ENCODE data around the gene TIGIT. TPM values are rescaled to one million over a fixed set of nuclear protein-coding genes. Genes with fewer than 3 reads are reported as not detected.

Gene TIGIT
- total RNA-seq, 4 donors from 2014 or later: 0.08 to 1.1 (median 0.27) TPM; not detected in 1

DNA sequence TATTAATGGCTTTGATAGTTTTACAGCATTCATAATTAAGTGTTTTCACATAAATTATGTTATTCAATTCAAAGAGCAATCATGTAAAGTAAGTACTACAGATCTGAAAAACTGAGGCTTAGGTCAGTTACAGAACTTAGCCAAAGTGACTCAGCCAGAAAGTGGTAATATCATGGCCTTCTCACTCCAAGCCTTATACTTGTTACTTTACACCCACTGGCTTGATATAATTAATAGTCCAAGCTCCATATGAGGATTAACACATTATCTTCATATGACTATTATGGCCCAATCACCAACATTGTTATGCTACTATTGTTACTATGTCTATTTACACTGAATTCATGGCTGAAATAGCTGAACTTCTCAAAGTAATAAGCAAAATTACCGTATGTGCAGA is 50.7 kb downstream of the TIGIT start:
- no peaks in the 10 kb centered on the region for H3K9me3 ChIP-seq
- no peak for TF ChIP-seq EP300 (IDR thresholded peaks at IDR 0.05)
- TF ChIP-seq, protein P1, sequence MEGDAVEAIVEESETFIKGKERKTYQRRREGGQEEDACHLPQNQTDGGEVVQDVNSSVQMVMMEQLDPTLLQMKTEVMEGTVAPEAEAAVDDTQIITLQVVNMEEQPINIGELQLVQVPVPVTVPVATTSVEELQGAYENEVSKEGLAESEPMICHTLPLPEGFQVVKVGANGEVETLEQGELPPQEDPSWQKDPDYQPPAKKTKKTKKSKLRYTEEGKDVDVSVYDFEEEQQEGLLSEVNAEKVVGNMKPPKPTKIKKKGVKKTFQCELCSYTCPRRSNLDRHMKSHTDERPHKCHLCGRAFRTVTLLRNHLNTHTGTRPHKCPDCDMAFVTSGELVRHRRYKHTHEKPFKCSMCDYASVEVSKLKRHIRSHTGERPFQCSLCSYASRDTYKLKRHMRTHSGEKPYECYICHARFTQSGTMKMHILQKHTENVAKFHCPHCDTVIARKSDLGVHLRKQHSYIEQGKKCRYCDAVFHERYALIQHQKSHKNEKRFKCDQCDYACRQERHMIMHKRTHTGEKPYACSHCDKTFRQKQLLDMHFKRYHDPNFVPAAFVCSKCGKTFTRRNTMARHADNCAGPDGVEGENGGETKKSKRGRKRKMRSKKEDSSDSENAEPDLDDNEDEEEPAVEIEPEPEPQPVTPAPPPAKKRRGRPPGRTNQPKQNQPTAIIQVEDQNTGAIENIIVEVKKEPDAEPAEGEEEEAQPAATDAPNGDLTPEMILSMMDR (IDR thresholded peaks at IDR 0.05): no peak
- TF ChIP-seq POLR2AphosphoS5 (IDR thresholded peaks at IDR 0.05): no peak
- TF ChIP-seq POLR2A (IDR thresholded peaks at IDR 0.05): no peak
- no peak overlapping the region for H3K4me3 ChIP-seq
- peaks cover 0 to 25% of the 10 kb centered on the region in 2 donors for H3K36me3 ChIP-seq
- H3K4me1 ChIP-seq: no peaks in the 10 kb centered on the region
- H3K27ac ChIP-seq: no peak overlapping the region
- 88 to 100% methylated on average over 1 of the region's 1 CpG for WGBS, 2 donors (ENCODE audit: low coverage in 1 of 2)
- H3K27me3 ChIP-seq: no peaks in the 10 kb centered on the region
- no peak for ATAC-seq

DNA sequence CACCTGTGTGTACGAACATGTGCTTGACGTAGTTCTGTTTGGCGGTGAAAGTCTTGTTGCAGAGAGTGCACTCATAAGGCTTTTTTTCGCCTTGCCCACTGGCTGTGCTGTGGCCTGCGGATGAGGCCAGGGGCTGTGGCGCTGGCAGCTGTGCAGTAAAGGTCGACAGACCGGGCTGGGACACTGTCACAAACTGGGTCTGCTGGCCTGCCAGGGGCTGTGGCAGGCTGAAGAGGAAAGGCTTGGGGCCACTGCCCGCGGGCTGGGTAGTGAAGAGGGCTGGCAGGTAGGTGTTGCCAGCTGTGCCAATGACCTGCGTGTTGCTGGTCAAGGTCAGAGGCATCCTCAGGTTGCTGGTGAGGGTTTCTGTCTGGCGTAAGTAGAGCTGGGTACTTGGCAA is 56.4 kb downstream of the TIGIT start:
- no peaks in the 10 kb centered on the region for H3K9me3 ChIP-seq
- no peak overlapping the region for H3K4me3 ChIP-seq
- no peaks in the 10 kb centered on the region for H3K4me1 ChIP-seq
- H3K27me3 ChIP-seq: no peaks in the 10 kb centered on the region
- ATAC-seq: no peak
- TF ChIP-seq EP300 (IDR thresholded peaks at IDR 0.05) (no peak), POLR2A (IDR thresholded peaks at IDR 0.05) (no peak), POLR2AphosphoS5 (IDR thresholded peaks at IDR 0.05) (no peak)
- TF ChIP-seq, protein P1 (IDR thresholded peaks at IDR 0.05): no peak
- no peak overlapping the region for H3K27ac ChIP-seq
- WGBS, 2 donors (ENCODE audit: low coverage in 1 of 2): 94% methylated on average over 6 of the region's 12 CpGs; no CpG with 5 or more reads in 1 of the 2 donors
- H3K36me3 ChIP-seq: peaks cover 0 to 31% of the 10 kb centered on the region in 2 donors

DNA sequence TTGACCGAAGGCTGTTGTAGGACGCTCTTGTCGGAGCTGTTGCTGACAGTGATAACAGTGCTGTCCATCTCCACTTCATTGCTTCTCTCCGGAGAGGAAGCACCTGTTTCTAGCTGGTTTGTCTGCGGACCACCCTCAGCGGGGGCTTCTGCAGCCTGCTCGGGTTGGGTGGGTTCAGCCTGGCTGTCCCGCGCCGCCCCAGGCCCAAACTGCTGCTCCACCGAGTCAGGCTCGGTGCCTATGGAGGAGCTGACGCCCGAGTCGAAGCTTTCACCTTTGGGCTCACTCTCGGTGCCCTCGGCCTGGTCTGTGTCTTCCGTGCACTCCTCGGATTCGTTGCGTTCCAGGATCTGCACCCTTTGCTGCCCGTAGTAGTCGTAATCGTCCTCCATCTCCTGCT is 56.9 kb downstream of the TIGIT start:
- Histone ChIP-seq H3K36me3 (peaks cover 0 to 31% of the 10 kb centered on the region in 2 donors), H3K27me3 (no peaks in the 10 kb centered on the region), H3K4me3 (no peak overlapping the region), H3K27ac (no peak overlapping the region), H3K4me1 (no peaks in the 10 kb centered on the region), H3K9me3 (no peaks in the 10 kb centered on the region)
- ATAC-seq: no peak
- WGBS, 2 donors (ENCODE audit: low coverage in 1 of 2): 89% methylated on average over 5 of the region's 24 CpGs; no CpG with 5 or more reads in 1 of the 2 donors
- TF ChIP-seq POLR2A (IDR thresholded peaks at IDR 0.05) (no peak), POLR2AphosphoS5 (IDR thresholded peaks at IDR 0.05) (no peak), EP300 (IDR thresholded peaks at IDR 0.05) (no peak)
- TF ChIP-seq, protein P1 (IDR thresholded peaks at IDR 0.05): no peak

DNA sequence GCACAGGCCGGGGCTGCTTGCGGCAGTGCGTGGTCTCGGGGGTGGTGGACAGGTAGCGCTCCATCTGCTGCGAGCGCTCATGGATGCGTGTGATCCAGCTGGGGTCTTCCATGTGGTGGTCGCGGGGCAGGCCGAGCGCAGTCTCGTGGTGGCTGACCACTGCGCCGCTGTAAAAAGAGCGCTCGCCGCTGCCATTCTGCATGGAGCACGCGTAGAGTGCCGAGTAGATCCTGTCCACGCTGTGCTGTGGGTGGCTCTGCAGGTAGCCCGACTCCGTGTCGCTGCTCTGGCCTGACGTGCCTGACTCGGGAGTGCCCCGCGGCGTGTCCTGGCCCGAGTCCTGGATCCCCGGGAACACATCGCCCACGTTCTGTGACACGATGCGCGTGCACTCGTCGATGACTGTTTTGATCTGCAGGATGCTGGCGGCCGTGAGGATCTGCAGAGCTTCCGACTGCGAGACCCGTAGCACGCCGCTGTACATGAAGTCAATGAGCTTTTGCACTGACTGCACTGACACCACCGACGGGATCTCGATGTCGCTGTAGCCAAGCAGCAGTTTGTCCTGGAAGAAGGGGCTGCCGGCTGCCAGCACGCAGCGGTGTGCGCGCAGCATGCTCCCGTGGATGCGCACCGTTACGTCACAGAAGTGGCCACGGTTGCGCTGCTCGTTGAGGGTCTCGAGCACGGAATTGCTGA is 57.4 kb downstream of the TIGIT start:
- TF ChIP-seq, protein P1 (IDR thresholded peaks at IDR 0.05): no peak
- no peak for TF ChIP-seq POLR2AphosphoS5 (IDR thresholded peaks at IDR 0.05)
- TF ChIP-seq EP300 (IDR thresholded peaks at IDR 0.05): no peak
- TF ChIP-seq POLR2A (IDR thresholded peaks at IDR 0.05): no peak
- peaks cover 0 to 31% of the 10 kb centered on the region in 2 donors for H3K36me3 ChIP-seq
- no peak overlapping the region for H3K27ac ChIP-seq
- no peaks in the 10 kb centered on the region for H3K4me1 ChIP-seq
- no peaks in the 10 kb centered on the region for H3K9me3 ChIP-seq
- H3K27me3 ChIP-seq: no peaks in the 10 kb centered on the region
- ATAC-seq: peak; percentile 28
- WGBS, 2 donors (ENCODE audit: low coverage in 1 of 2): 98% methylated on average over 11 of the region's 64 CpGs; no CpG with 5 or more reads in 1 of the 2 donors
- H3K4me3 ChIP-seq: no peak overlapping the region

DNA sequence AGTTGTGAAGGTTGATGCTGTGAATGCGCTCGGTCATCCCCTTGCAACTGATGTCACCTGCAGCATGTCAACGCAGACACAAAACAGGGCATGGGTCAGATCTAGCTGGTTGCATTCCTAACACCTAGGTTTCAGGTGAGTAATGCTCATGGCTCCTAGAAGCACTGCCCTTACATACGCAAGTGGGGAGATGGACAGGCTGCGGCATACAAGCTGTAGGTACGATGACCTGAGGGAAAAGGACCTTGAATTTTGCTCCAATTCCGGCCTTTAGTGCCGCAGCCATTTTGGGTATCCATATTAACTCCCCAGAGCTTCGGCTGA is 58.0 kb downstream of the TIGIT start:
- H3K36me3 ChIP-seq: peaks cover 0 to 31% of the 10 kb centered on the region in 2 donors
- H3K4me1 ChIP-seq: no peaks in the 10 kb centered on the region
- no peak overlapping the region for H3K27ac ChIP-seq
- ATAC-seq: no peak
- H3K9me3 ChIP-seq: no peaks in the 10 kb centered on the region
- H3K27me3 ChIP-seq: no peaks in the 10 kb centered on the region
- 86 to 93% methylated on average over 2 to 6 of the region's 9 CpGs for WGBS, 2 donors (ENCODE audit: low coverage in 1 of 2)
- H3K4me3 ChIP-seq: no peak overlapping the region
- TF ChIP-seq POLR2AphosphoS5 (IDR thresholded peaks at IDR 0.05) (no peak), EP300 (IDR thresholded peaks at IDR 0.05) (no peak), POLR2A (IDR thresholded peaks at IDR 0.05) (no peak)
- TF ChIP-seq, protein P1 (IDR thresholded peaks at IDR 0.05): no peak
